PFSK-1 (cell line): ENCODE measurements around the gene MPDU1.

Experiments used
- FOXP2 ChIP-seq: optimal IDR thresholded peaks from 2 replicates; pipeline ENCODE3; 2011; ENCODE audit warnings: borderline replicate concordance, control low read depth, inconsistent platforms; ENCODE audit not compliant: insufficient read depth; ENCODE audit errors: extremely low read length, extremely low read depth
- POLR2AphosphoS5 ChIP-seq: IDR thresholded peaks from 2 replicates; pipeline ENCODE4 v1.6.1; 2012; ENCODE audit warnings: low read depth, mild to moderate bottlenecking, control low read depth, low read length, moderate library complexity
- REST ChIP-seq, 2 experiments: IDR thresholded peaks; 2 replicates each; pipeline versions ENCODE4 v1.6.1 to v1.8.0; 2011 to 2012; ENCODE audit warnings: low read depth in 2 of 2, low read length in 2 of 2, control low read depth in 1 of 2, inconsistent platforms in 1 of 2, mild to moderate bottlenecking in 1 of 2, moderate library complexity in 1 of 2; ENCODE audit not compliant: insufficient read depth in 1 of 2
- SIN3A ChIP-seq: IDR thresholded peaks from 2 replicates; pipeline ENCODE4 v1.6.1; 2012; ENCODE audit warnings: mild to moderate bottlenecking, low read length, moderate library complexity, borderline replicate concordance; ENCODE audit not compliant: insufficient read depth
- TAF1 ChIP-seq: IDR thresholded peaks from 2 replicates; pipeline ENCODE4 v1.6.1; 2012; ENCODE audit warnings: low read length, control low read depth, borderline replicate concordance; ENCODE audit not compliant: insufficient read depth

GRCh38 chr17:7575959-7576358 is 7.7 kb upstream of the MPDU1 start:
- TF ChIP-seq POLR2AphosphoS5, result no peak
- TF ChIP-seq TAF1, result no peak
- TF ChIP-seq REST (IDR thresholded peaks at IDR 0.05; ENCODE audit: insufficient read depth in 1 of 2, low read depth in 2 of 2, low read length in 2 of 2), result no peak
- no peak for TF ChIP-seq FOXP2
- no peak for TF ChIP-seq SIN3A
